BE2C (cell line): Measurements from ENCODE around the gene MAP3K10.
"Not testable (repeated sequence)": the region's sequence is repeated elsewhere in the genome, so short reads cannot be mapped to it uniquely, and the experiment has no call there.

Experiments used
- DNase-seq: peaks from one replicate; pipeline ENCODE4 v3.0.0-alpha.2; 2020
- H3K27me3 ChIP-seq: fragments of 250-450 bp; sonication (Bioruptor Pico); 2 replicates; pipeline ENCODE4 v1.5.1; 2020; ENCODE audit warnings: mild to moderate bottlenecking
- H3K36me3 ChIP-seq: fragments of 250-450 bp; sonication (Bioruptor Pico); 2 replicates; pipeline ENCODE4 v1.5.1; 2020; ENCODE audit warnings: mild to moderate bottlenecking
- H3K4me1 ChIP-seq: fragments of 250-450 bp; sonication (Bioruptor Pico); 2 replicates; pipeline ENCODE4 v1.5.1; 2020
- H3K4me3 ChIP-seq: 2 replicates; pipeline ENCODE4 v1.5.1; 2011; ENCODE audit warnings: low read depth, low read length
- H3K9me3 ChIP-seq: fragments of 250-450 bp; sonication (Bioruptor Pico); 2 replicates; pipeline ENCODE4 v1.5.1; 2020
- CTCF ChIP-seq: IDR thresholded peaks from 2 replicates; pipeline ENCODE4 v1.5.1; 2012; ENCODE audit warnings: mild to moderate bottlenecking, low read depth, low read length

The MAP3K10 gene

DNA sequence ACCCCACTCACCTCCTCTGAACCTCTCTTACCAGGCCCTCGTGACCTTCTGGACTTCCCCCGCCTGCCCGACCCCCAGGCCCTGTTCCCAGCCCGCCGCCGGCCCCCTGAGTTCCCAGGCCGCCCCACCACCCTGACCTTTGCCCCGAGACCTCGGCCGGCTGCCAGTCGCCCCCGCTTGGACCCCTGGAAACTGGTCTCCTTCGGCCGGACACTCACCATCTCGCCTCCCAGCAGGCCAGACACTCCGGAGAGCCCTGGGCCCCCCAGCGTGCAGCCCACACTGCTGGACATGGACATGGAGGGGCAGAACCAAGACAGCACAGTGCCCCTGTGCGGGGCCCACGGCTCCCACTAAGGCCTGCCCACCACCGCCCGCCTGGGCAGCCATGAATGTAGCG is 23.7 kb downstream of the MAP3K10 start:
- H3K27me3 ChIP-seq, result peaks cover 28% of the 10 kb centered on the region
- no peaks in the 10 kb centered on the region for H3K9me3 ChIP-seq
- H3K36me3 ChIP-seq, result no peaks in the 10 kb centered on the region
- no peak for DNase-seq
- no peak for TF ChIP-seq CTCF
- H3K4me3 ChIP-seq, result no peak overlapping the region
- H3K4me1 ChIP-seq, result no peaks in the 10 kb centered on the region

- DNase-seq, result no peak
- Histone ChIP-seq H3K36me3 (no peaks in the 10 kb centered on the region), H3K27me3 (peaks cover 28% of the 10 kb centered on the region), H3K4me3 (no peak overlapping the region), H3K4me1 (peaks cover 2% of the 10 kb centered on the region; the same call in 1 of the 2 replicates), H3K9me3 (no peaks in the 10 kb centered on the region)
- no peak for TF ChIP-seq CTCF
Measured at GRCh38 chr19:40216013-40216776, 25.0 kb downstream of the MAP3K10 start.

- H3K27me3 ChIP-seq, result peaks cover 28% of the 10 kb centered on the region
- no peaks in the 10 kb centered on the region for H3K9me3 ChIP-seq
- H3K4me1 ChIP-seq, result peaks cover 2% of the 10 kb centered on the region; the same call in 1 of the 2 replicates
- H3K36me3 ChIP-seq, result no peaks in the 10 kb centered on the region
- H3K4me3 ChIP-seq, result no peak overlapping the region
- no peak for DNase-seq
- TF ChIP-seq CTCF, result no peak
Measured at GRCh38 chr19:40216777-40217026, 25.5 kb downstream of the MAP3K10 start.

GRCh38 chr19:40217027-40217810 is 26.0 kb downstream of the MAP3K10 start:
- H3K9me3 ChIP-seq, result peaks cover 2% of the 10 kb centered on the region; the same call in 1 of the 2 replicates
- peaks cover 28% of the 10 kb centered on the region for H3K27me3 ChIP-seq
- TF ChIP-seq CTCF, result peak; percentile 58
- H3K36me3 ChIP-seq, result no peaks in the 10 kb centered on the region
- H3K4me3 ChIP-seq, result no peak overlapping the region
- no peak for DNase-seq
- H3K4me1 ChIP-seq, result peaks cover 2% of the 10 kb centered on the region; the same call in 1 of the 2 replicates

DNA sequence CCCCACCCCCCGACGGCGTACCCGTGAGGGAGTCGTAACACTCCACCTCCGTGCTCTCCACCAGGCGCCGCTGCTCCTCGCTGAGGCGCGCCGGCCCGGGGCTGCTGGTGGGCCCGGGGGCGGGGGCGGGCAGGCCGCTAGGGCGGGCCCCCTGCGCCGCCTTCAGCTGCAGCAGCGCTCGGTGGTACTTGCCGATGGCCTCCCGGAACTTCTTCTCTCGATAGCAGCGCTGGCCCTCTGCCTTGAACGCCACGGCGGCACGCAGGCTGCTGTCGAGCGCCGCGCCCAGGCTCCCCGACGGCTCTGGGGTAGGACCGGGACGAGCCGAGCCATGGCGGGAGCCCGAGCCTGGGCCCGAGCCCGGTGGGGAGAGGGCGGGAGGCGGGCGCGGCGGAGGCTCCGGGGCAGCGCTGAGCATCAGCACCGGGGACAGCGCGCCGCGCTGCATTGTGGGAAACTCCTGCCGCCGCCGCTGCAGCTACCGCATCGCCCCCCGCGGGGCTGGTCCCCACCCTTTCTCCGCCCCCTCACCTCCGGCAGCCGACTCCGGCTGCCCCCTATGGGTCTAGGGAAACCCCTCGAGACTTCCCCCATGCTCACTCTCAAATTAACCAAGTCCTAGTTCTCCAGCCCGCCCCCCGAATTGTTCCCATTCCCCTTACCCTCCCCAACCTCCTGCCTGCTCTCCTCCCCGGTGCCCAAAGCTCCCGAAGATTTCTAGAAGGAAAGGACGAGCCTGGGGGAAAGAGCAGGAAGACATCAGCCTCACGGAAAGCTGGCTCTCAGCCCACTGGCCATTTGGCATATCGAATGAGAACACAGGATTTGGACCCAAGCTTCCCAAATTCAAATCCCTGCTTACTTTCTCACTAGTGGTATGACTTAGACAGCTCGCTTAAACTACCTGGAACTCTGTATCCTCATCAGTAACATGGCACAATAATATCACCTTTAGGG is 27.0 kb downstream of the MAP3K10 start, which contains the start of gene TTC9B:
TTC9B (minus strand) TSS at position 451 of the 957 bp plus-strand sequence; CDS start at position 448, 3 bp downstream.
- no peak within 1 kb of the TSS for H3K4me3 ChIP-seq
- peaks cover 2% of the 10 kb centered on the region; the same call in 1 of the 2 replicates for H3K4me1 ChIP-seq
- H3K36me3 ChIP-seq, result no peaks in the 10 kb centered on the region
- peaks cover 28% of the 10 kb centered on the region for H3K27me3 ChIP-seq
- DNase-seq, result peak; percentile 44
- peaks cover 2% of the 10 kb centered on the region; the same call in 1 of the 2 replicates for H3K9me3 ChIP-seq
- no peak for TF ChIP-seq CTCF

DNA sequence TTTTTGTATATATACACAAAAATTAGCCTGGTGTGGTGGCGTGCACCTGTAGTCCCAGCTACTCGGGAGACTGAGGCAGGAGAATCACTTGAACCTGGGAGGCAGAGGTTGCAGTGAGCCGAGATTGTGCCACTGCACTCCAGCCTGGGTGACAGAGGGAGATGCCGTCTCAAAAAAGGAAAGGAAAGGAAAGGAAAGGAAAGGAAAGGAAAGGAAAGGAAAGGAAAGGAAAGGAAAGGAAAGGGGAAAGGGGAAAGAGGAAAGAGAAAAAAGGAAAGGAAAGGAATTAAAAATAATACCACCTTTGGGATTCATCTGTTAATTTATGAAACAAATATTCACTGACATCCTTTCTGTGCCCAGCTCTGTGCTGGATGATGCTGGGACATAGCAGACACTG is 27.8 kb downstream of the MAP3K10 start:
- H3K4me3 ChIP-seq, result not testable (repeated sequence)

More for the DNA sequence above, 27.8 kb downstream of the MAP3K10 start:
- not testable (repeated sequence) for H3K9me3 ChIP-seq, DNase-seq, H3K4me1 ChIP-seq, H3K36me3 ChIP-seq
- H3K27me3 ChIP-seq, result peaks cover 28% of the 10 kb centered on the region
